Transverse colon (tissue), 3 donors: ENCODE results near the gene LONP2.

Experiments used
- EP300 ChIP-seq: sonication (generic); formaldehyde crosslinking; IDR thresholded peaks from one replicate; pipeline ENCODE4 v1.6.1; 2017; ENCODE audit warnings: antibody characterized with exemption, low read depth
- TF ChIP-seq, protein P1 (sequence below), 5 experiments: fragments of 200-600 bp in 3 of 5; fragments of 450-650 bp in 2 of 5; sonication (generic) in 3 of 5; IDR thresholded peaks; 1 replicate in 2 of 5; 2 replicates in 3 of 5; pipeline ENCODE4 v1.5.1; 2016 to 2017; ENCODE audit warnings: antibody characterized with exemption in 5 of 5, inconsistent platforms in 3 of 5, mild to moderate bottlenecking in 2 of 5, moderate library complexity in 1 of 5

- TF ChIP-seq, protein P1, sequence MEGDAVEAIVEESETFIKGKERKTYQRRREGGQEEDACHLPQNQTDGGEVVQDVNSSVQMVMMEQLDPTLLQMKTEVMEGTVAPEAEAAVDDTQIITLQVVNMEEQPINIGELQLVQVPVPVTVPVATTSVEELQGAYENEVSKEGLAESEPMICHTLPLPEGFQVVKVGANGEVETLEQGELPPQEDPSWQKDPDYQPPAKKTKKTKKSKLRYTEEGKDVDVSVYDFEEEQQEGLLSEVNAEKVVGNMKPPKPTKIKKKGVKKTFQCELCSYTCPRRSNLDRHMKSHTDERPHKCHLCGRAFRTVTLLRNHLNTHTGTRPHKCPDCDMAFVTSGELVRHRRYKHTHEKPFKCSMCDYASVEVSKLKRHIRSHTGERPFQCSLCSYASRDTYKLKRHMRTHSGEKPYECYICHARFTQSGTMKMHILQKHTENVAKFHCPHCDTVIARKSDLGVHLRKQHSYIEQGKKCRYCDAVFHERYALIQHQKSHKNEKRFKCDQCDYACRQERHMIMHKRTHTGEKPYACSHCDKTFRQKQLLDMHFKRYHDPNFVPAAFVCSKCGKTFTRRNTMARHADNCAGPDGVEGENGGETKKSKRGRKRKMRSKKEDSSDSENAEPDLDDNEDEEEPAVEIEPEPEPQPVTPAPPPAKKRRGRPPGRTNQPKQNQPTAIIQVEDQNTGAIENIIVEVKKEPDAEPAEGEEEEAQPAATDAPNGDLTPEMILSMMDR (IDR thresholded peaks at IDR 0.05) = no peak
- no peak for TF ChIP-seq EP300
Measured at GRCh38 chr16:48321317-48322036, 77.4 kb downstream of the LONP2 start.
